Esophagus squamous epithelium (tissue), 5 donors: ENCODE data around the gene IL1RAPL1. TPM values are rescaled to one million over a fixed set of nuclear protein-coding genes. Genes with fewer than 3 reads are reported as not detected.

Source experiments
- DNase-seq: peaks from one replicate; lab custom pipeline; 2025; lab: John Stamatoyannopoulos, UW
- H3K27ac ChIP-seq, 4 donors: fragments of 200-600 bp; sonication (generic); one replicate each; pipeline ENCODE4 v1.5.1; 2016 to 2019; ENCODE audit warnings: mild to moderate bottlenecking in 1 of 4
- H3K27me3 ChIP-seq, 4 donors: fragments of 200-600 bp; sonication (generic); 1 replicate in 3 of 4; 2 replicates in 1 of 4; pipeline versions ENCODE4 v1.5.1 to v1.6.0; 2017 to 2021; ENCODE audit warnings: antibody characterized with exemption in 1 of 4
- H3K36me3 ChIP-seq, 3 donors: fragments of 200-600 bp; sonication (generic); one replicate each; pipeline ENCODE4 v1.5.1; 2016 to 2019
- H3K4me1 ChIP-seq, 3 donors: fragments of 200-600 bp; sonication (generic); one replicate each; pipeline ENCODE4 v1.5.1; 2017 to 2019
- H3K4me3 ChIP-seq, 4 donors: fragments of 200-600 bp; sonication (generic); 1 replicate in 3 of 4; 2 replicates in 1 of 4; pipeline ENCODE4 v1.5.1; 2016 to 2019; ENCODE audit warnings: mild to moderate bottlenecking in 2 of 4, moderate library complexity in 1 of 4
- H3K9me3 ChIP-seq, 3 donors: fragments of 200-600 bp; sonication (generic); one replicate each; pipeline ENCODE4 v1.5.1; 2016 to 2019
- CTCF ChIP-seq, 6 experiments: fragments of 450-650 bp in 4 of 6; fragments of 200-600 bp in 2 of 6; sonication (generic) in 2 of 6; IDR thresholded peaks; one replicate each; pipeline ENCODE4 v1.5.1; 2016 to 2019; ENCODE audit warnings: antibody characterized with exemption in 6 of 6, mild to moderate bottlenecking in 4 of 6, moderate library complexity in 4 of 6
- POLR2A ChIP-seq, 4 donors: fragments of 450-650 bp; IDR thresholded peaks; one replicate each; pipeline ENCODE4 v1.6.1; 2017; ENCODE audit warnings: antibody characterized with exemption in 4 of 4, mild to moderate bottlenecking in 4 of 4, moderate library complexity in 3 of 4
- WGBS, 2 donors: methylation state at CpG; one replicate each; pipeline ENCODE4 v1.1.5; 2018; 5-methylcytosine and 5-hydroxymethylcytosine counted together
- intact Hi-C: fragments of 100-400 bp; cut with DNase I; formaldehyde crosslinking; loops from one replicate; pipeline ENCODE4 v1.15.0; 2022
- total RNA-seq, 4 donors: library from RNA; depleted of rRNA; stranded (reverse); fragments of >200 nt; gene quantifications; one replicate each; pipeline ENCODE4 v1.1.0, GENCODE V29; 2016
- donor health status: DM: yes; HTN: yes; CAD: no.

IL1RAPL1 gene
- total RNA-seq, 4 donors from 2014 or later: 0.09 to 0.19 (median 0.13) TPM; not detected in 1

GRCh38 chrX:29231800-29232199 lies 644.6 kb downstream of the IL1RAPL1 start:
- 26 to 44% methylated on average over 2 of the region's 2 CpGs for WGBS, 2 donors
- intact Hi-C loops: no loop called here
- no peak for DNase-seq

GRCh38 chrX:29233592-29234183 lies 646.4 kb downstream of the IL1RAPL1 start:
- no peaks in the 10 kb centered on the region for H3K27me3 ChIP-seq
- no peaks in the 10 kb centered on the region for H3K36me3 ChIP-seq
- H3K4me1 ChIP-seq: no peaks in the 10 kb centered on the region
- H3K9me3 ChIP-seq: no peaks in the 10 kb centered on the region
- H3K27ac ChIP-seq: no peak overlapping the region
- 64 to 86% methylated on average over 7 of the region's 7 CpGs for WGBS, 2 donors
- H3K4me3 ChIP-seq: no peak overlapping the region
- intact Hi-C loops: no loop called here
- DNase-seq: no peak
- TF ChIP-seq CTCF (IDR thresholded peaks at IDR 0.05) (no peak), POLR2A (IDR thresholded peaks at IDR 0.05) (no peak)

More at GRCh38 chrX:29231800-29232199, 644.6 kb downstream of the IL1RAPL1 start:
- H3K27ac ChIP-seq: no peak overlapping the region
- H3K4me1 ChIP-seq: no peaks in the 10 kb centered on the region
- TF ChIP-seq CTCF (IDR thresholded peaks at IDR 0.05) (no peak), POLR2A (IDR thresholded peaks at IDR 0.05) (no peak)
- no peaks in the 10 kb centered on the region for H3K9me3 ChIP-seq
- H3K27me3 ChIP-seq: no peaks in the 10 kb centered on the region
- no peaks in the 10 kb centered on the region for H3K36me3 ChIP-seq
- no peak overlapping the region for H3K4me3 ChIP-seq

- 73 to 77% methylated on average over 6 of the region's 6 CpGs for WGBS, 2 donors
- intact Hi-C loops: no loop called here
- no peak for TF ChIP-seq CTCF (IDR thresholded peaks at IDR 0.05)
- TF ChIP-seq POLR2A (IDR thresholded peaks at IDR 0.05): no peak
Measured at GRCh38 chrX:29237972-29238371, 650.7 kb downstream of the IL1RAPL1 start.

GRCh38 chrX:29241809-29242208 lies 654.6 kb downstream of the IL1RAPL1 start:
- DNase-seq: no peak
- intact Hi-C loops: no loop called here
- no peaks in the 10 kb centered on the region for H3K4me1 ChIP-seq
- no peaks in the 10 kb centered on the region for H3K27me3 ChIP-seq
- no peaks in the 10 kb centered on the region for H3K36me3 ChIP-seq
- H3K4me3 ChIP-seq: no peak overlapping the region
- WGBS, 2 donors: 46 to 52% methylated on average over 2 of the region's 2 CpGs
- TF ChIP-seq POLR2A (IDR thresholded peaks at IDR 0.05): no peak
- TF ChIP-seq CTCF (IDR thresholded peaks at IDR 0.05): no peak
- H3K27ac ChIP-seq: no peak overlapping the region
- no peaks in the 10 kb centered on the region for H3K9me3 ChIP-seq

More at GRCh38 chrX:29237972-29238371, 650.7 kb downstream of the IL1RAPL1 start:
- no peaks in the 10 kb centered on the region for H3K4me1 ChIP-seq
- no peaks in the 10 kb centered on the region for H3K27me3 ChIP-seq
- H3K36me3 ChIP-seq: no peaks in the 10 kb centered on the region
- no peak for DNase-seq
- H3K4me3 ChIP-seq: no peak overlapping the region
- no peaks in the 10 kb centered on the region for H3K9me3 ChIP-seq
- H3K27ac ChIP-seq: no peak overlapping the region

GRCh38 chrX:29242856-29243255 lies 655.6 kb downstream of the IL1RAPL1 start:
- no peak for DNase-seq
- Histone ChIP-seq H3K36me3 (no peaks in the 10 kb centered on the region), H3K4me1 (no peaks in the 10 kb centered on the region), H3K27ac (no peak overlapping the region), H3K4me3 (no peak overlapping the region), H3K27me3 (no peaks in the 10 kb centered on the region), H3K9me3 (no peaks in the 10 kb centered on the region)
- 71 to 93% methylated on average over 3 to 4 of the region's 4 CpGs for WGBS, 2 donors
- intact Hi-C loops: no loop called here
- TF ChIP-seq POLR2A (IDR thresholded peaks at IDR 0.05): no peak
- TF ChIP-seq CTCF (IDR thresholded peaks at IDR 0.05): no peak
